ENCODE data around the gene PGC. TPM values are rescaled to one million over a fixed set of nuclear protein-coding genes. Genes with fewer than 3 reads are reported as not detected.

The PGC gene
- polyA plus RNA-seq, 3 donors: not detected

GRCh38 chr6:41739041-41739440 lies 8.2 kb downstream of the PGC start:
- no peak overlapping the region for H3K9ac ChIP-seq (ENCODE audit: insufficient read depth, low read length, poor library complexity, severe bottlenecking)

GRCh38 chr6:41737591-41738130 lies 9.5 kb downstream of the PGC start:
- H3K9me3 ChIP-seq (replicated peaks in 1 of 2; ENCODE audit: control insufficient read depth in 1 of 2, insufficient read depth in 1 of 2, low read length in 2 of 2): no peaks in the 10 kb centered on the region
- H3K9me3 Mint-ChIP-seq: peaks cover 0 to 1% (median 0%) of the 10 kb centered on the region in 7 donors
- no peak overlapping the region for H3K4me2 ChIP-seq (replicated peaks; ENCODE audit: extremely low read depth, low read length, poor library complexity, severe bottlenecking)
- H3K4me1 ChIP-seq (ENCODE audit: control insufficient read depth in 1 of 2, insufficient read depth in 2 of 2, low read length in 2 of 2): peaks cover 20 to 24% of the 10 kb centered on the region in 2 donors
- H3K36me3 ChIP-seq (replicated peaks in 1 of 2; ENCODE audit: control insufficient read depth in 1 of 2, insufficient read depth in 2 of 2, low read length in 2 of 2): no peaks in the 10 kb centered on the region
- peaks cover 24% of the 10 kb centered on the region for H3K4me1 Mint-ChIP-seq
- H2AFZ ChIP-seq (ENCODE audit: insufficient read depth, low read depth, low read length, poor library complexity, severe bottlenecking): no peak overlapping the region
- peaks cover under 1% of the 10 kb centered on the region in 2 donors for H3K36me3 Mint-ChIP-seq
- no peak overlapping the region for H3K4me3 ChIP-seq (replicated peaks in 1 of 3; ENCODE audit: low read depth in 2 of 3, low read length in 3 of 3)
- peaks cover 19% of the 10 kb centered on the region for H3K79me2 ChIP-seq (ENCODE audit: insufficient read depth, low read length)
- H3K4me3 Mint-ChIP-seq: no peak overlapping the region
- TF ChIP-seq CTCF (IDR thresholded peaks at IDR 0.05): no peak
- no CpG with 5 or more reads among the region's 6 CpGs for WGBS (ENCODE audit: insufficient coverage)
- no peak overlapping the region for H3K9ac ChIP-seq (ENCODE audit: insufficient read depth, low read length, poor library complexity, severe bottlenecking)
- H4K20me1 ChIP-seq (ENCODE audit: insufficient read depth, low read length): peaks cover 15% of the 10 kb centered on the region
- no peak overlapping the region for H3K27ac ChIP-seq (ENCODE audit: low read depth in 1 of 2, low read length in 2 of 2)
- intact Hi-C loops (cut with micrococcal nuclease): loop anchor here in 1 of 2 donors (5.0 to 10.0 kb wide), 3 partner anchors 35 to 663 kb away; partner anchors contain the start of genes NFYA, OARD1 and PRICKLE4
- peaks cover 2 to 8% (median 2%) of the 10 kb centered on the region in 3 donors for H3K27me3 Mint-ChIP-seq (ENCODE audit: low read depth in 3 of 3)
- H3K27me3 ChIP-seq (ENCODE audit: control insufficient read depth in 2 of 2, insufficient read depth in 2 of 2, low read length in 2 of 2): no peaks in the 10 kb centered on the region
- no peak for DNase-seq
- H3K27ac Mint-ChIP-seq: no peak overlapping the region

More at GRCh38 chr6:41739041-41739440, 8.2 kb downstream of the PGC start:
- no peak overlapping the region for H2AFZ ChIP-seq (ENCODE audit: insufficient read depth, low read depth, low read length, poor library complexity, severe bottlenecking)
- peak overlapping the region in 1 of 7 donors; percentile 55 for H3K27ac Mint-ChIP-seq
- no peak overlapping the region for H3K4me3 ChIP-seq (replicated peaks in 1 of 3; ENCODE audit: low read depth in 2 of 3, low read length in 3 of 3)
- peaks cover 5% of the 10 kb centered on the region for H3K79me2 ChIP-seq (ENCODE audit: insufficient read depth, low read length)
- no peaks in the 10 kb centered on the region for H3K9me3 ChIP-seq (replicated peaks in 1 of 2; ENCODE audit: control insufficient read depth in 1 of 2, insufficient read depth in 1 of 2, low read length in 2 of 2)
- H3K27me3 Mint-ChIP-seq (ENCODE audit: low read depth in 3 of 3): peaks cover 2 to 6% (median 2%) of the 10 kb centered on the region in 3 donors
- no peaks in the 10 kb centered on the region for H3K27me3 ChIP-seq (ENCODE audit: control insufficient read depth in 2 of 2, insufficient read depth in 2 of 2, low read length in 2 of 2)
- H3K4me1 ChIP-seq (ENCODE audit: control insufficient read depth in 1 of 2, insufficient read depth in 2 of 2, low read length in 2 of 2): peaks cover 8 to 10% of the 10 kb centered on the region in 2 donors
- no peaks in the 10 kb centered on the region for H3K36me3 ChIP-seq (replicated peaks in 1 of 2; ENCODE audit: control insufficient read depth in 1 of 2, insufficient read depth in 2 of 2, low read length in 2 of 2)
- H3K4me1 Mint-ChIP-seq: peaks cover 10% of the 10 kb centered on the region
- H4K20me1 ChIP-seq (ENCODE audit: insufficient read depth, low read length): peaks cover 1% of the 10 kb centered on the region
- H3K9me3 Mint-ChIP-seq: peaks cover 0 to 2% (median 0%) of the 10 kb centered on the region in 7 donors
- no peak for TF ChIP-seq CTCF (IDR thresholded peaks at IDR 0.05)
- no CpG with 5 or more reads among the region's 4 CpGs for WGBS (ENCODE audit: insufficient coverage)
- H3K36me3 Mint-ChIP-seq: no peaks in the 10 kb centered on the region
- no peak overlapping the region for H3K27ac ChIP-seq (ENCODE audit: low read depth in 1 of 2, low read length in 2 of 2)
- H3K4me3 Mint-ChIP-seq: no peak overlapping the region
- H3K4me2 ChIP-seq (replicated peaks; ENCODE audit: extremely low read depth, low read length, poor library complexity, severe bottlenecking): no peak overlapping the region
- no peak for DNase-seq
- intact Hi-C loops (cut with micrococcal nuclease): loop anchor here in 1 of 2 donors (5.0 to 10.0 kb wide), 3 partner anchors 37 to 664 kb away; partner anchors contain the start of genes NFYA, OARD1 and PRICKLE4

Data from CD14-positive monocyte (primary cell).